GM12892 (cell line): ENCODE data around the gene VWA2.

ENCODE experiments used
- DNase-seq: peaks from one replicate; pipeline ENCODE4 v3.0.0; 2011; ENCODE audit not compliant: insufficient read length
- FAIRE-seq: peaks from 2 replicates; lab custom pipeline; 2011; peaks lifted over from hg19 to GRCh38; lab: Jason Lieb, UNC
- POLR2A ChIP-seq: IDR thresholded peaks from 2 replicates; pipeline ENCODE4 v1.6.1; 2011; ENCODE audit warnings: low read depth, low read length, control low read depth
- POLR2AphosphoS5 ChIP-seq: IDR thresholded peaks from 2 replicates; pipeline ENCODE4 v1.6.1; 2011; ENCODE audit warnings: low read depth, low read length, control low read depth
- TAF1 ChIP-seq: IDR thresholded peaks from 2 replicates; pipeline ENCODE4 v1.6.1; 2011; ENCODE audit warnings: low read depth, mild to moderate bottlenecking, control low read depth, low read length, borderline replicate concordance

Gene VWA2

DNA sequence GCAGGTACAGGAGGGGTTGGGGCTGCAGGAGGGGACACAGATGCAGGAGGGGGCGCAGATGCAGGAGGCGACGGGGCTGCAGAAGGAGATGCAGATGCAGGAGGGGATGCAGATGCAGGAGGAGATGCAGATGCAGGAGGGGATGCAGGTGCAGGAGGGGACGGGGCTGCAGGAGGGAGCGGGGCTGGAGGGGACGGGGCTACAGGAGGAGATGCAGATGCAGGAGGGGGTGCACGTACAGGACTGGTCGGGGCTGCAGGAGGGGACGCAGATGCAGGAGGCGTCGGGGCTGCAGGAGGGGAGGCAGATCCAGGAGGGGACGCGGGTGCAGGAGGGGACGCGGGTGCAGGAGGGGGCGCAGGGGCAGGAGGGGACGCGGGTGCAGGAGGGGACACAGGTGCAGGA, 66.5 kb downstream of the VWA2 start:
- TF ChIP-seq POLR2A (no peak), POLR2AphosphoS5 (no peak)
- DNase-seq (no peak), FAIRE-seq (no peak)

GRCh38 chr10:114306116-114306973, 67.3 kb downstream of the VWA2 start:
- no peak for DNase-seq
- FAIRE-seq: no peak
- TF ChIP-seq TAF1: no peak
- no peak for TF ChIP-seq POLR2AphosphoS5
- no peak for TF ChIP-seq POLR2A

GRCh38 chr10:114307731-114308130, 68.7 kb downstream of the VWA2 start:
- FAIRE-seq: no peak
- TF ChIP-seq POLR2A: no peak
- TF ChIP-seq POLR2AphosphoS5: no peak
- no peak for TF ChIP-seq TAF1

DNA sequence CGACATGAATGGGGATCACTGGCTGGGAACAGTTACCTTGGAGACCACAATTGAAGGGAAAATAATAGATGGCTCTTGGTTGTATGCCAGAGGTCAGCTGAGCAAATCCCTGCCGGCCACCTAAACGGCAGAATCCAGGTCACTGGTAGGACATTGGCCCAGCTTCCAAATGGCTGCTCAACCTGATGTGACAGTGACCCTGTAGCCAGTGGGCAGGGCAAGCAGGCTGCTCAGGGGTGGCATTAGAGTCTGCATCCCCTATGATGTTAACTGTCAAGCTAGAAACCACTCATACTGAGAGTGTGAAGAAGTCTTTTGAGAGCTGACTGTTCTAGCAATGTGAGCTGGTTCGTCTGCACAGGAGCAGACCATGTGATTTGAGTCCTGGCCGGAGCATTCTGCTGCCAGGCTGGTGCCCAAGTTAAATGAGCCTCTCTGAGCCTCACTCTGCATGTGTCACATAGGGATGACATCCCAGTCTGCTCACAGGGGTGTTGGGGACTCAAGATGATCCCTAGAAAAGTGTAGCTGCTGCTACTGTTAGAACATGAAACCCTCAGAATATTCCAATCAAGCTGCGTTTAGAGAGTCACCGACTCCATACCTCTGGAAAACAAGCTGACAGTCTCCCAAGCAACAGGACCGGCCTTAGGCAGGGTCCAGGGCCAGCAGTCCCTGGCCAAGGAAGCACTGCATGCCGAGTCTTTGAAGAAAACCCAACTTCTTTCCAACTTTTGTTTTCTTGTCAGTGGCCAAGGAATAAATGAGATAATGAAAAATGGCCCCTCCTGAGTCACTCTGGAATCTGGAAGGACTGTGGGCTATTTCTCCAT, 69.7 kb downstream of the VWA2 start:
- TF ChIP-seq TAF1 (no peak), POLR2A (no peak), POLR2AphosphoS5 (no peak)
- DNase-seq: no peak
- peak; percentile 24 for FAIRE-seq

More at GRCh38 chr10:114307731-114308130, 68.7 kb downstream of the VWA2 start:
- DNase-seq: no peak

DNA sequence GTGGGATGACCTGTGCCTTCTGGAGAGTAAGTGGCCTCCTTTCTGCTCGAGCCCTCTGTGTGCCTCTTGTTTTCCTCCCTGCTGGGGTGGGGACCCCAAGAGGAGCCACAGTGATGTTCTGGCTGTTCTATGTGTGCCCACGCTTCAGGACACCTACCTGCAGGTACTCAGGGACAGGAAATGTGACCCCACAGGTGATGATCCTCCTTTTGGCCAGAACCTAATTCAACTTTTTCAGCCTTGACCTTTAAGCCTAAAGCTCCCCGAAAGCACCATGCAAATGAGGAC, 70.3 kb downstream of the VWA2 start:
- FAIRE-seq: no peak
- no peak for DNase-seq
- TF ChIP-seq POLR2A (no peak), POLR2AphosphoS5 (no peak), TAF1 (no peak)

GRCh38 chr10:114310346-114310745, 71.3 kb downstream of the VWA2 start:
- no peak for DNase-seq
- no peak for TF ChIP-seq POLR2AphosphoS5
- TF ChIP-seq POLR2A: no peak
- no peak for TF ChIP-seq TAF1
- FAIRE-seq: no peak

DNA sequence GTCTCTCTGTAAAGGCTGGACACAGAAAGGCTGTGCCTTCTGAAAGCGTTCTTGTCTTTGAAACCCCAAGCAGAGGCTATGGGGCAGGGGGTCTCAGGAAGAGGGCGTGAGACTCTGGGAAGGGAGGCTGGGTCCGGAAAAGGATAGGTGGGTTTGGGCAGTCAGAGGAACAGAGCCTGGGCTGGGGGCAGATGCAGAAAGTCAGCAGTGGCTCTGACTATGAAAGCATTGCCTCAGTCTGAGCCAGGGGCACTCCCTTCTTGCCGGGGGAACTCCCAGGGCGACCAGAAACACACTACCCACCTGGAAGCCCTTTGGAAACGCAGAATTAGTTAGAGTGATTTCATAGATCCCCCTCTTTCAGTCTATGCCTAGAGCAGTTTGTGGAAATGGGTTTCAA, 72.0 kb downstream of the VWA2 start:
- FAIRE-seq (no peak), DNase-seq (no peak)
- no peak for TF ChIP-seq POLR2AphosphoS5
- no peak for TF ChIP-seq TAF1
- TF ChIP-seq POLR2A: no peak

- DNase-seq (no peak), FAIRE-seq (no peak)
- TF ChIP-seq POLR2AphosphoS5 (no peak), TAF1 (no peak), POLR2A (no peak)
Measured at GRCh38 chr10:114311496-114312209, 72.6 kb downstream of the VWA2 start.

GRCh38 chr10:114313139-114313538, 74.1 kb downstream of the VWA2 start:
- DNase-seq (no peak), FAIRE-seq (no peak)
- TF ChIP-seq POLR2A: no peak
- TF ChIP-seq POLR2AphosphoS5: no peak
- no peak for TF ChIP-seq TAF1

GRCh38 chr10:114313866-114314265, 74.8 kb downstream of the VWA2 start:
- DNase-seq: no peak
- FAIRE-seq: no peak
- no peak for TF ChIP-seq TAF1
- TF ChIP-seq POLR2AphosphoS5: no peak
- no peak for TF ChIP-seq POLR2A
